Smooth muscle cell (in vitro differentiated cells): Measurements from ENCODE around the gene TFAP2A. TPM values are rescaled to one million over a fixed set of nuclear protein-coding genes. Genes with fewer than 3 reads are reported as not detected.
A peak's percentile ranks its signal among the peaks of the same experiment; 100 is the strongest.

Source experiments
- DNase-seq: peaks from one replicate; lab custom pipeline; 2025; ENCODE audit not compliant: unreplicated experiment; lab: John Stamatoyannopoulos, UW
- H2AFZ ChIP-seq: fragments of 200-600 bp; sonication (generic); 2 replicates; pipeline ENCODE4 v1.6.0; 2016; ENCODE audit warnings: antibody characterized with exemption, low read depth, mild to moderate bottlenecking
- H3F3A ChIP-seq: fragments of 200-600 bp; sonication (generic); 2 replicates; pipeline ENCODE4 v1.6.0; 2017; ENCODE audit warnings: antibody characterized with exemption, low read depth
- H3K27ac ChIP-seq: fragments of 200-600 bp; sonication (generic); 2 replicates; pipeline ENCODE4 v1.5.1; 2016; ENCODE audit warnings: low read depth, mild to moderate bottlenecking
- H3K27me3 ChIP-seq: fragments of 200-600 bp; sonication (generic); 2 replicates; pipeline ENCODE4 v1.6.1; 2016; ENCODE audit warnings: low read depth, mild to moderate bottlenecking
- H3K36me3 ChIP-seq: fragments of 200-600 bp; sonication (generic); 2 replicates; pipeline ENCODE4 v1.5.1; 2016; ENCODE audit warnings: low read depth
- H3K4me1 ChIP-seq: fragments of 200-600 bp; sonication (generic); 2 replicates; pipeline ENCODE4 v1.5.1; 2016; ENCODE audit warnings: low read depth
- H3K4me2 ChIP-seq: fragments of 200-600 bp; sonication (generic); 2 replicates; pipeline ENCODE4 v1.6.0; 2016; ENCODE audit warnings: mild to moderate bottlenecking
- H3K4me3 ChIP-seq: fragments of 200-600 bp; sonication (generic); 2 replicates; pipeline ENCODE4 v1.5.1; 2016; ENCODE audit warnings: mild to moderate bottlenecking
- H3K79me2 ChIP-seq: fragments of 200-600 bp; sonication (generic); 2 replicates; pipeline ENCODE4 v1.6.0; 2016; ENCODE audit warnings: low read depth, mild to moderate bottlenecking
- H3K9ac ChIP-seq: fragments of 200-600 bp; sonication (generic); 2 replicates; pipeline ENCODE4 v1.6.0; 2016; ENCODE audit warnings: low read depth
- H3K9me3 ChIP-seq: fragments of 200-600 bp; sonication (generic); replicated peaks from 2 replicates; pipeline ENCODE4 v1.5.1; 2016; ENCODE audit warnings: low read depth
- H4K20me1 ChIP-seq: fragments of 200-600 bp; sonication (generic); 2 replicates; pipeline ENCODE4 v1.6.0; 2016; ENCODE audit warnings: low read depth
- CTCF ChIP-seq: fragments of 200-600 bp; sonication (generic); IDR thresholded peaks from 2 replicates; pipeline ENCODE4 v1.5.1; 2017; ENCODE audit warnings: borderline replicate concordance, mild to moderate bottlenecking, antibody characterized with exemption; ENCODE audit not compliant: insufficient read depth, poor library complexity, severe bottlenecking
- WGBS: methylation state at CpG from one replicate; pipeline ENCODE4 v1.1.7; 2016; ENCODE audit warnings: low lambda C conversion rate; 5-methylcytosine and 5-hydroxymethylcytosine counted together
- polyA plus RNA-seq: library from polyadenylated mRNA; unstranded; fragments of >200 nt; fragmentation: Nextera tagmentation; extraction: Ambion mirVana; gene quantifications from 2 replicates; pipeline ENCODE4 v1.2.1, GENCODE V29; 2016
- total RNA-seq: library from RNA; depleted of rRNA; stranded (reverse); fragments of >200 nt; gene quantifications from 2 replicates; pipeline ENCODE4 v1.2.3, GENCODE V29; 2014

TFAP2A gene
- total and polyA plus RNA-seq, 2 experiments from 2014 or later: 10.1 to 13.6 TPM

- Histone ChIP-seq H4K20me1 (no peaks in the 10 kb centered on the region), H3K4me2 (peak overlapping the region; percentile 56), H3K9me3 (no peaks in the 10 kb centered on the region), H3F3A (no peaks in the 10 kb centered on the region), H3K79me2 (no peaks in the 10 kb centered on the region), H3K4me1 (peaks cover 22% of the 10 kb centered on the region), H3K36me3 (no peaks in the 10 kb centered on the region), H3K4me3 (no peak overlapping the region), H3K27ac (no peak overlapping the region), H3K9ac (no peak overlapping the region), H2AFZ (no peak overlapping the region), H3K27me3 (peaks cover 80% of the 10 kb centered on the region)
- WGBS: 23% methylated on average over 23 of the region's 26 CpGs
- TF ChIP-seq CTCF: no peak
- no peak for DNase-seq
These were observed 33.1 kb downstream of the TFAP2A start for GRCh38 chr6:10381830-10382208.

GRCh38 chr6:10381133-10381829 lies 33.6 kb downstream of the TFAP2A start:
- no peak for DNase-seq
- no peak for TF ChIP-seq CTCF
- H3K4me3 ChIP-seq: no peak overlapping the region
- WGBS: 15% methylated on average over 34 of the region's 34 CpGs
- no peaks in the 10 kb centered on the region for H3K36me3 ChIP-seq
- H3K4me2 ChIP-seq: peak overlapping the region; percentile 56
- H3K9ac ChIP-seq: no peak overlapping the region
- no peaks in the 10 kb centered on the region for H3F3A ChIP-seq
- H4K20me1 ChIP-seq: no peaks in the 10 kb centered on the region
- no peaks in the 10 kb centered on the region for H3K9me3 ChIP-seq
- H3K4me1 ChIP-seq: peaks cover 22% of the 10 kb centered on the region
- no peak overlapping the region for H3K27ac ChIP-seq
- H3K27me3 ChIP-seq: peaks cover 75% of the 10 kb centered on the region
- H2AFZ ChIP-seq: no peak overlapping the region
- H3K79me2 ChIP-seq: no peaks in the 10 kb centered on the region

DNA sequence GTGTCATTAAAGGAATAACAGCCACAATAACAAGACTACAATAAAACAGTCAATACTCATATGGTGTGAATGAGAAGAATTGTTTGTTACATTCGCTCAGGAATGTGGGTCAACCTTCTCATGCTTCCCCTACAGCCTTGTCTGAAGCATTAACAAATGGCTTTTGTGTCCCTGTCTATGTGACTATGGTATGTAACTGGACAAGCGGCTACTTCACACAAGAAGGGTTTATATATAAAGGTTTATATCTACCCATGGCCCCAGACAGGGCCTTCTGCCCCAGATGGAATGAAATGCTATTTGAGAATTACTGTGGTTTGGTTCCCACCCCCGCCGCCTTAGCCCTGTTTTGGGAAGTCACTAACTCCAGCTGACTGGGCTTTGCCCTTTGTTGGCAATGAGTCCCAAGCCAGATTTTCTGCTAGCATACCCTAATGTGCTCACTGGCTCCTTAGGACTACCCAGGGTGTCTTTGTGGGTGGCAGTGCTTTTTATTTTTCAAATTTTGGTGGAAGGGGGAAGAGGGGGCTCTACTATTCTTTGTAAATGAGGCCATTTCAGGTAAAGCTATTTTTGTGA lies 39.4 kb downstream of the TFAP2A start:
- DNase-seq: no peak
- Histone ChIP-seq H3K9ac (no peak overlapping the region), H3K79me2 (no peaks in the 10 kb centered on the region), H2AFZ (no peak overlapping the region), H3F3A (no peaks in the 10 kb centered on the region), H3K36me3 (no peaks in the 10 kb centered on the region), H3K4me3 (no peak overlapping the region), H3K27me3 (peaks cover 16% of the 10 kb centered on the region), H3K4me1 (peaks cover 8% of the 10 kb centered on the region), H3K4me2 (no peak overlapping the region), H3K27ac (no peak overlapping the region), H4K20me1 (no peaks in the 10 kb centered on the region), H3K9me3 (no peaks in the 10 kb centered on the region)
- 78% methylated on average over 4 of the region's 4 CpGs for WGBS
- no peak for TF ChIP-seq CTCF
